ENCODE results near the gene PLEKHH2.
A peak's percentile ranks its signal among the peaks of the same experiment; 100 is the strongest.

Gene PLEKHH2

DNA sequence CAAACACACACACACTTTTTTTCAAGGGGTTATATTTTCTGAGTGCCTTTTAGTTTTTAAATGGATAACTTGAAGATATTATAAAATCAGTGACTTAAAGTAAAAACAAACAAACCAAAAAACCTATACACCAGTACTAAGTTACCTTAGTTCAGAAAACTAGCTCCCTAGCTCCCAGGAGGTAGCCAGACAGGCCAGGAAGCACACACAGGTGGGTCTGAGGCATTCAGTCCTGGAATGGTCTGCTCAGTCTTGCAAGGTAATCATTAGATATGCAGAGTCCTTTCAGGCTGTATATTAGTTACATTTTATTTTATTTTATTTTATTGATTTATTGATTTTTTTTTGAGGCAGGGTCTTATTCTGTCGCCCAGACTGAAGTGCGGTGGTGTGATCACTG lies 126.0 kb downstream of the PLEKHH2 start:
- no peak for DNase-seq (ENCODE audit: low read depth)

DNA sequence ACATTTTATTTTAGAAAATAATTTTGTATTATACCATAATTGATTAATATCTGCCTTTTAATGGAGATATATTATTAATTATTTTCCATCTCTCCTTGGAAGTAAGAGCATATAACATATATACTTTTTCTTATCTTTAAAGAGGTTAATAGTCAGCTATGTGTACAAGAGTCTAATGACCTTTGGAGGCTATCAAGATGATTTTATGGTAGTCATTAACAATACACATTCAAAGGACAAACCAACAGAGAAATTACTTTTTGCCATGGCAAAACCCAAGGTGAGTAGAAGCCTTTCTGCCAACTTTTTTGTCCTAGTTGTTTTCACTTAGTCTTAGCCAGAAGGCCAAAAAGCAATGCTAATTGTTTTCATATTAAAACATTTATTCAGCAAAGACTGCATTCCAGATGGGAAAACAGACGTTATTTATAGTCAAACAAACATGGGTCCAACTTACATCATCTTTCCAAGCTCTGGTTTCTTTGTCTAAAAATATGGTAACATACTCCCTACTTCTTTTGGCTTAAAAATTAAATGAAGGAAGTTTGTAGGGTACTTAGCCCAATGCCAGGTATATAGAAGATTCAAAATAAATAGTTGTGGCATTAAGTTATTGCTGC lies 127.1 kb downstream of the PLEKHH2 start:
- no peak for DNase-seq (ENCODE audit: low read depth)

DNA sequence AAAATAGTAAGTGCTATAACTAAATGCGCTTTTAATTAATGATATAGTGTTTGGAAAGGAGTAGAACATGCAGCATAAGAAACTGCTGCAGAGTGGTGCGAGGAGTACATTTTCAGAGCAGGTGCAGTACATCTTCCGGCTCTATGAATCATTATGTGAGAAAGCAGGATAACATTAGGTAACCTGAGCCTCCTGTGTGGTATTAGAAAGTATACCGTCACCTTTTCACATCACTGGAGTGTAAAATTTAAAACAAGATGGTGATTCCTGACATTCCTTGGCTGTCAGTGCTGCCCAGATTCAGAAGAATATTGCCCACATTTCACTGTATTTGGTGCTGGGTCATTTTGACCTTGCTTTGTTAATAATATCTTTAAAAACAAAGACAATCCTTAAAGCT lies 128.9 kb downstream of the PLEKHH2 start:
- DNase-seq (ENCODE audit: low read depth): no peak

DNA sequence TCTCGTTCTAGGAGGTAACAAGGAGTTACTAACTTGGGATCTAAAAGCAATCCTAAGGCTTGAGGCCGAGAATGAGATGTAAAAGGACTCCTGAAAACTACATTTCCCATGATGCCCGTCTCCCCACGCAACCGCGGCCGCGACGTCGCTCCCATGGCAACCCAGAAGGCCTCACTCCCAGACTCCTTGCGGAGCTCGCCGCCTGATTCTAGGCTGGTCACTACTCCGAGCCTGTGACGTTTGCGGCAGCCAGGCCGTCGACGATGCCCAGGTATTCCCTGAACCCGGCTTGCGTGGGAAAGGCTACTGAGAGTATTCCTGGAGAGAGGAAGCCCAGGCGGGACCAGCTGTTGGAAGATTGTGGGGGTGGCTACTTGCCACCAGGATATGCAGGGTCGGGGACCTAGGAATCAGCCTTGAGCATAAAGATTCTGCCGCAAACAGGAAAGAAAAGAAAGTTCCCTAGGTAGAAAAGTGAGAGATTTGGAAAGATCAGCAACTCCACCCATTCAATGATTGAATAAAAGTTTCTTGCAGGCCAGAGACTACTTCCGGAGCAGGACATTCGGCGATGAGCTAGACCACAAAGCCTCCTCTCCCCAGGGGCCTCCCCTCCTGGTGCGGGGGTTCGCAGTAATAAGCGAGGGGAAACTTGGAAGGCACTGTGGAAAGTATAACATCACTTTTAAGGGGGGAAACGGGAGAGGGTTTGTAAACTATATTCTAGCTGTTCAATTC lies 137.0 kb downstream of the PLEKHH2 start, which contains the start of gene DYNC2LI1:
TSS of gene DYNC2LI1 (plus strand) at position 164 of the 738 bp plus-strand sequence. CDS start at position 264, 100 bp downstream.
- DNase-seq (ENCODE audit: low read depth): peak; percentile 62

DNA sequence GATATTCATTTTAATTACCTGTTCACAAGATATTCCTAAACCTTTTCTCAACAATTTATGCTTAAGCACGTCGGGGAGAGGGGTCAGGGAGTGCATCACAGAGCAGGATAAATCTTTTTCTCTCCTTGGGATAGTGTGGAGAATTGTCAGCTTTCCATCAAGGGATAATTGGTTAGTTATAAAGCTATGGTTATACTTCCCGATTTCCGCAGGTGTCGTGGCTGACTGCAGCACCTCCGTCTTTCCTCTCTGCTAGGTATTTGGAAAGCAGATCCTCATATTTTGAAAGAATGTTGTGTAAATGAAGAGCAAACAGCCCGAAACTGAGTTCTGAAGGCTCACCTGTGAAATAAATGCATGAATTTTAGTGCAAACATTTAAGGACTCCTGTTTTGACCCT lies 137.6 kb downstream of the PLEKHH2 start:
- DNase-seq (ENCODE audit: low read depth): no peak

DNA sequence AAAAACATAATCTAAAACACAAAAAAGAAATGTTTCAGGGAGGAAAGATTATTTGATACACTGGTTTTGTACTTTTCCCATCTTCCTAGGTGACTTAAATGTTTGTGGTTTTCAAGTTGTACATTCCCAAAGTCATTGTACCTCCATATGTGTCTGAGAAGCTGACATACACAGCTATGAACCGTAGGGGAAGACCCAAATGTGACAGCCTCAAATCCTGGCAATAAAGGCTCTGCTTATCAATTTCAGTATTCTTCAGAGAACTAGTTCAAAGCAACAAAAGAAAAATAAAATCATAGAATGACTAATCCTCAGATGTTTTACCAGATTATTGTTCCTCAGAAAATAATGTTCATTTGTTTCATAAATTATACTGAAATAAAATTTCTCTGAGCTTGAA lies 139.3 kb downstream of the PLEKHH2 start:
- DNase-seq (ENCODE audit: low read depth): no peak

DNA sequence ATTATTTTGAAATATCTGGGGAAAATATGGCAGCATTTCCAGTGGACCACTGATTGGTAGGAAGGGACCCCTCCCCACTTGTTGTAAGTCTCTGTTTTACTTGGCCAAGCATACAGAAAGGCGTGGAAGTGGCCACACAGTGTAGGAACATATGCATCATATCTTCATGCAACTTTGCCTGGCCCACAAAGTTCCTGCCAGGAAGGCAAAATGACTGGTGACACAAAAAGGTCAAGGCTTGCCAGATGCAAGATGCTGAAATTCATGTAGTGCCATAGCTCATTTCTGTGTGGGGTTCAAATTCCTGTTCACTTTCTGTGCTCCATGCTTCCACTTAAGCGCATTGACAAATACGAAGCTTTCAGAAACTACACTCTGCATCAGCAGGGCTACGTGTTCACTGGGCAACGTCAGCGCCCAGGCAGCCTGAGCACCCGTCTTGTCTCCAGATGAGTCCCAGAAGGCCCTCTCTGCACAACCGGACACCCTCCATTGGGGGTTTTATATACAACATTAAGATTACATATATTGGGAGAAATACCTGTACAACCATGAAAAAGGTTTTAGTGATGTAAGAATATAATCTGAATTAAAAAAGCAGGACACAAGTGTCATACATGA lies 140.4 kb downstream of the PLEKHH2 start:
- no peak for DNase-seq (ENCODE audit: low read depth)

DNA sequence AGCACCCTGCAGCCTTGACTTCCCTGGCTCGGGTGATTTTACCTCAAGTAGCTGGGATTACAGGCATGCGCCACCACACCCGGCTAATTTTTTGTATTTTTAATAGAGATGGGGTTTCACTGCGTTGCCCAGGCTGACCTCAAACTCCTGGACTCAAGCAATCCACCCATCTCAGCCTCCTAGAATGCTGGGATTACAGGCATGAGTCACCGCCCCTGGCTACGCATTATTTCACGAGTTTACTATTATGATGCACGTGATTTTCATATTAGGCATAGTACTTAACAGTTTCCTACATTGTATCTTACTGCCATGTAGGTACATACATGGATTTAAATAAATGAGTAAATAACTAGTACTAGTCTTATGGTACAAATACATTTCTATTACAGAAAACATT lies 141.2 kb downstream of the PLEKHH2 start:
- no peak for DNase-seq (ENCODE audit: low read depth)

DNA sequence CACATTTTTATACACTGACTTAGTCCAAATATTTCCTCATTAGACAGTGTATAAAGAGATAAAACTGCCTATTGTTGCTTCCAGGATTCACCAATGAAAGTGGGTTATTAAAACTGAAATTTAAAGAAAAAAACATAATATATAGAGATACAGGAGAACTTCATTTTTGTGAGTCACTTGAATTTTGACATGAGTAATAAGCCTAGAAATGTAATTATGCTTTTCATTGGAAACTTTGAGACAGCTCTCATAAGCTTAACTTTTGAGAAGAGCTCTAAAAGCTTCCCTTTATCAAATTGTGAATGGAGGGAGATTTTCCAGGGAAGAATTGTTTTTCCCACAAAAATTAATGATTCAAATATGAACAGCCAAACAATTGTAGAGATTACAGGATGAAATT lies 150.8 kb downstream of the PLEKHH2 start:
- no peak for DNase-seq (ENCODE audit: low read depth)

DNA sequence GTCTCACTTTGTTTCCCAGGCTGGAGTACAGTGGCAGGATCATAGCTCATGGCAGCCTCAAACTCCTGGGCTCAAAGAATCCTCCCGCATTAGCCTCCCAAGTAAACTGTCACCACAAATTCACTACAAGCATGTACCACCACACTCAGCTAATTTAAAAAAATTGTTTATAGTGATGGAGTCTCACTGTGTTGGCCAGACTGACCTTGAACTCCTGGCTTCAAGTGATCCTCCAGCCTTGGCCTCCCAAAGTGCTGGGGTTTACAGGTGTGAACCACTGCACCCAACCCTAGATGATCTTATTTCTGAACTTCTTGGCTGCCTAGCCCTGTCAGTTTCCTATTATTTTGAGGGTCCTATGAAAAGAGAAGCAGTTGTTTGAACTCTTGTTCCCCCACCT lies 151.6 kb downstream of the PLEKHH2 start:
- DNase-seq (ENCODE audit: low read depth): no peak

DNA sequence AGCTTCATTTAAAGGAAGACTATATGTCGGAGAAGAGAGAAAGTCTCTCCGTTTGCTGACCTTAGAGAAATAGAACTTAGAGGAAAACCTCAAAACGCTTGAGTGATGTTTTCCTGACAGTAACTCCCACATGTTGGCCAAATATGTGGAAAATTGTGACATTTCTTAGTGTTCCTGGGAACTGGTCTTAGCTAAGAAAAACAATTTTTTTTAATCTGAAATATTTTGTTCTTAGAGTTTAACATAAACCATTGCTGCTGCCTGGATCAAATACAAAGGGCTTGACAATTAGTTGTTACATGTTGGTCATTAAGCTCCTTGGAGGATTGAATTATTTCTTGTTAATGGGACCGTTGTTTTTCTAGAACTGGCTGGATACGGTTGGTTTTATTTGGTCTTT lies 153.1 kb downstream of the PLEKHH2 start:
- no peak for DNase-seq (ENCODE audit: low read depth)

DNA sequence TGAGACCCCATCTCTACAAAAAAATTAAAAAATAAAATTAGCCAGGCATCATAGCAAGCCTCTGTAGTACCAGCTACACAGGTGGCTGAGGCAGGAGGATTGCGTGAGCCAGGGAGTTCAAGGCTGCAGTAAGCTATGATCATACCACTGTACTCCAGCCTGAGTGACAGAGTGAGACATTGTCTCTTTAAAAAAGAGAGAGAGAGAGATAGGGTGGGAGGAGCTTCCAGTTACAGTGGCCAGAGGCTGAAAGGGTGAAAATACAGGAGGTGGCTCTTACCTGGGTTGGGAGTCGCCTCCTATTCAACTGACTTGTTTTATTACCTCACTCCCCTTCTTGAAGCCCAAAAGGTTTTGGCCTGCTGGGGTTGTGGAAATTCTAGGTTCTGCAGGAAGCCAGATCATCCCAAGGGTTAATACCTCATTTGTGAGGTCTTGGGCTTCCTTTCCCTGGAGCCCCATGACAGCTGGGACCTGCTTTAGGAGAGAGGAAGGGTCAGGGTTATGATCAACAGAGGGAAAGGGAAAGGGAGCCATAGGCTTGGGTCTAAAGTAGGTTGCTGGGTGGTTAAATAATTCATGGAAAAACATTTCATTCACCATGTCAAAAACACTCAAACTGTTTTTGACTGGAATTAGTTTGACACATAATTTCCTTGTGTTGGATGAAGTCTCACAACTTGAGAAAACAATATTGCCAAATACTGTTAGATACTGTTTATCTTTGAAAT lies 154.1 kb downstream of the PLEKHH2 start:
- no peak for DNase-seq (ENCODE audit: low read depth)

DNA sequence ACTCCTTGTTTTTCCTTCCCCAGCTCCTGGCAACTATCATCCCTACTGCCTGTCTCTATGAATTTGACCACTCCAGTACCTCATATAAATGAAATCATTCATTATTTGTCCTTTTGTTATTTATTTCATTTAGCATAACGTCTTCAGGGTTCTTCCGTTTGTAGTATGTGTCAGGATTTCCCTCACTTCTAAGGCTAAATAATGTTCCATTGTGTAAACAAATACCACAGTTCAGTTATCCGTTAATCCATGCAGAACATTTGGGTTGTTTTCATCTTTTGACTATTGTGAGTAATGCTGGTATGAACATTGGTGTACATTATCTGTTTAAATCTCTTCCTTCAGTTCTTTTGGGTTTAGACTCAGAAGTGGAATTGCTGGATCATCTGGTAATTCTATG lies 155.6 kb downstream of the PLEKHH2 start:
- DNase-seq (ENCODE audit: low read depth): no peak

DNA sequence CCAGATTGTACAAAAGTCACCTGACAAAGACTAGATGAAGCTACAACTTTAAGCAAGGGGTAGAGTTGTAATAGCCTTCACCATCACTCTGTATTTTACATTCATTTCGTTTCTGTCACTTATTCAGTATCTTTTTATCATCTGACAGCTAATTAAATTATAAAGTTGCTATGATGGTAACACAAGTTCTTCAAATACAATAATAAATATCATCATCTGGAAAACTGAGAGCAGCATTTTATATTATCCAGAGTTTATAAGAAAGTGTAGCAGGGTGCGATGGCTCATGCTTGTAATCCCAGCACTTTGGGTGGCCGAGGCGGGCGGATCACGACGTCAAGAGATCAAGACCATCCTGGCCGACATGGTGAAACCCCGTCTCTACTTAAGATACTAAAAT lies 157.9 kb downstream of the PLEKHH2 start:
- no peak for DNase-seq (ENCODE audit: low read depth)

DNA sequence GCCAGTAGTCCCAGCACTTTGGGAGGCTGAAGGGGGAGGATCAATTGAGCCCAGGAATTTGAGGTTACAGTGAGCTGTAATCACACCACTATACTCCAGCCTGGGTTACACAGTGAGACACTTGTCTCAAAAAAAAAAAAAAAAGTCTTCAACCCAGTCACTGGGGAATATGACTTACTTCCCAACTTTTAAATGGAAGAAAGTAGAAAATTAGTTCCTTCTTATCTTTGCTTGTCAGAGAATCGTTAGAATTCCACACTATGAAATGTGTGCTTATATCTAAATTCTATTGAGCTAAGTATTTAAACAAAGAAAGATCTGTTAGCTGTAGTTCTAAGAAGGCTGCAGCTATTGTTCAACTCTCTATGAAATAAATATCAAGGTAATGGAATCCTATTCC lies 159.1 kb downstream of the PLEKHH2 start:
- DNase-seq (ENCODE audit: low read depth): no peak

DNA sequence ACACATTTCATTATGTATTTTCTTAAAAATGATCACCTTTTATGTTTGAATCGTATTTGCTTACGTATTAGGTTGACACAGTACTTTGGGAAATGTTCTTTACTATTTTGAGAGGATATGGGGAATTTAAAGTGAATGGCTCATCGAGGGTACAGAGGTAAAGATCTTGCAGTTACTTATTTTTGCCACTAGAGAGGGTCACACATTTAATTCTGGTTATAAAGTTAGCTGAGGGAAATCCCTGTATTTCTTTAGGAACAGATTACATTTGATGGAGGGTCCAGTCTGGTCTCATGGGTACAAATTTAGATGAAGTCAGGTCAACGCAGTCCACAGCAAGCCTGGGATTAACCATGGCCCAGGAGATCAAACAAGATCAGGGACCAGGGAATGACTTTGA lies 161.2 kb downstream of the PLEKHH2 start:
- no peak for DNase-seq (ENCODE audit: low read depth)

DNA sequence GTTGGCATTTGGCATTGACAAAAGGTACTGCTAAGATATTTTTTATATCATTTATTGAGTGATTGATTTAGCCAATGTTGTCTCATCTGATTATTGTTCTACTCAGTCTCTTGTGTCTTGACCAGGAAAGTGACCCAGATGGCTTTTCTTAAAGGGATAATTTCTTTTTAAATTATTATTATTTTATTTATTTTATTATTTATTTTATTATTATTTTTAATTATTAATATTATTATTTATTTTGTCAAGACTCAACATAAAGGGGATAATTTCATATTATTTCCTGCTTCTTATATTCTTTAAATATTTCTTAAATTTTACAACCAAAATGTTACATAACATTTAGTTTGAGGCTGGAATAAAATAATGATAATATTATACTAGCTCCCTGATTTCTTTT lies 163.8 kb downstream of the PLEKHH2 start:
- DNase-seq (ENCODE audit: low read depth): no peak

DNA sequence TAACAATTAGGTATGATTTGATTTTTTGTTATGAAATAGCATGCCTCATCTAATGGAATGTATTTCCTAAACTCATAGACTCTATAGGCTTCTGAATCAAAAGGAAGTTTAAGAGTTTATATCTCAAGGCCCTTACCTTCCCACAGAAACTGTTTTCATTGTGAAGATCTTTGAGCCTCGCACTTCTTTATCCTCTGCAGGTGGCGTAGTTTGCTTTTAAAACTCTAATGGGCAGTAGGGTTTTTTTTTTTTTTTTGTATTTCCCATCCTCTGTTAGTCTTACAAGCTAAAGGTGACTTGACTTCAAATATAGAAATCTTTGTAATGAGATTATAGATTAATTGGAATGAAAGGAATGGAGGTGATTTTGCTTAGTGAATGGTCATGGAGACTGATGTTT lies 165.1 kb downstream of the PLEKHH2 start:
- DNase-seq (ENCODE audit: low read depth): no peak

DNA sequence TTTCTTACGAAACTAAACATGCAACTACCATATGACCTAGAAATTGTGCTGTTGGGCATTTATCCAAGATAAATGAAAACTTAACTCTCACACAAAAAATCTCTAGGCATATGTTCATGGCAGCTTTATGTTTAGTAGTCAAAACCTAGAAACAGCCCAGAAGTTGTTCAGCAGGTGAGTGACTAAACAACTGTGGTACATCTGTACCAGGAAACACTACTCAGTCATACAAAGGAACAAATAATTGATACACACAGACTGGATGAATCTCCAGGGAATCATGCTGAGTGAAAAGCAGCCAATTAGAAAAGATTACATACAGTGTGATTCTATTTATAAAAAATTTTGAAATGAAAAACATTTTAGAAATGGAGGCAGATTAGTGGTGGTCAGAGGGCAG lies 166.1 kb downstream of the PLEKHH2 start:
- no peak for DNase-seq (ENCODE audit: low read depth)

DNA sequence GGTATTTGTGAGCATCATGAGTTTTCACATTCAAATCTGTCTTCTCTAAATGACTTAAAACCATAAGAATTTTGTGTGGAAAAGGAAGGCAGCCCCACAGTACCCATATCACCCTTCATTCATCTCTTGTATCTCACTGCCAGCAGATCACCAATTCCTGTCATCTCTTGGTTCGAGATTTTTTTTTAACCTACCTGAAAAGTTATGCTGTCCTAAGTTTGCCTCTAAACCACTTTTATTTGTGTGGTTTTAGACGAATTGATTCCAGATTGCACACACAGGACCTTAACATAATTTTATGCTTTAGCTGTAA lies 169.6 kb downstream of the PLEKHH2 start:
- DNase-seq (ENCODE audit: low read depth): no peak

DNA sequence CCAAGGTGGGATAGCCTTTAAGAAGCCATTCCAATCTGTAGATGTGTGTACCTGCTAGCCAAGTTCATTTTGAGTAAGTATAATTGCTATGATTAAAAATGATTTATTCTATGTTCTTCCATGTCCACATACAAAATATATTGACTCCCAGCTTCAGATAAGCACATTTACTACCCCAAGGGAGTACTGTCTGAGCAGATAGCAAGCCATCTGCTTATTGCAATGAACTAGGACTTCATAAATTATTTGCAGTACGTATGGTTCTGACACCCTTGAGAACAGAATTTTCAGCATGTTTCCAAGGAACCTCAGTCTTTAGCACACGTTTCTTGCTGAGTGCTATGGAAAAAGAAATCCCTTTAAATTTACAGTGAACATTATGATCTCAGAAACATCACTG lies 173.4 kb downstream of the PLEKHH2 start:
- DNase-seq (ENCODE audit: low read depth): no peak

DNA sequence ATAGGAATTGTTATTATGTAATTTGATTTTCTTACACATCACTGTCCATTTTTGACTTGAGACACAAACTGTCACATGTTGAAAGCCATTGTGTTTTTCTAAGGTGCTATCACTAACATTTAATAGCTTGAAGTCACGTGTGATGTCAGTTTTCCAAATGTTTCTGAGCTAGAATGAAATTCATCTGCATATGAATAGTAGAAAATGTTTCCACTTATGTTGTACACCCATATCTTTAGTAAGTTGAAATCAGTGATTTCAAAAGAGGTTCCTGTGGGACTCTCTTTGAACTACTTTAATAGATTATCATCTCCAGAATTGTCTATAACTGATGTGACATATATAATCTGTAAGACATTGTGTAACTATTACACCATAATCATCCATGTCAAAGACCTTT lies 173.8 kb downstream of the PLEKHH2 start:
- DNase-seq (ENCODE audit: low read depth): no peak

DNA sequence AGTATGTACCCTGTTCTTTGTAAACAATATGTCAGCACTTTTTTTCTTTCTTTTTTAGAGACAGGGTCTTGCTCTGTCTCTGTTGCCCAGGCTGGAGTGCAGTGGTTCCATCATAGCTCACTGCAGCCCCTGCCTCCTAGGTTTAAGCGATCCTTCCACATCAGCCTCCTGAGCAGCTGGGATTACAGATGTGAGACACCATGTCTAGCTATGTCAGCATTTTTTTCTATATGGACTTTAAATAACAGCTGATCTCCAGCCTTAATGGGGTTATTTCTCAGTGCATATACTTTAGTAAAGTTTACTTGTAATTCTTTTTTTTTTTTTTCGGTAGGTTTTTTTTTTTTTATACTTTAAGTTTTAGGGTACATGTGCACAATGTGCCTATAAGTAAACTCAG lies 174.9 kb downstream of the PLEKHH2 start:
- DNase-seq (ENCODE audit: low read depth): no peak

All from stimulated activated CD4-positive, alpha-beta T cell treated with anti-CD3 and anti-CD28 coated beads, Interleukin-2, amount 100 ng/mL, for 4 hours (primary cell).